Stomach (tissue), 9 donors: ENCODE data around the gene MPST. TPM values are rescaled to one million over a fixed set of nuclear protein-coding genes. Genes with fewer than 3 reads are reported as not detected.
A peak's percentile ranks its signal among the peaks of the same experiment; 100 is the strongest.

ENCODE experiments used
- DNase-seq, 2 donors: peaks; one replicate each; pipeline versions ENCODE4 v3.0.0 to v3.0.0-alpha.2; 2013 to 2019
- H3K27ac ChIP-seq, 5 donors: fragments of 200-600 bp in 4 of 5; sonication (generic) in 4 of 5; one replicate each; pipeline ENCODE4 v1.5.1; 2013 to 2019; ENCODE audit warnings: mild to moderate bottlenecking in 1 of 5, moderate library complexity in 1 of 5
- H3K27me3 ChIP-seq, 3 donors: fragments of 200-600 bp; sonication (generic); one replicate each; pipeline ENCODE4 v1.5.1; 2017 to 2019; ENCODE audit warnings: mixed run types in 1 of 3
- H3K36me3 ChIP-seq, 4 donors: fragments of 200-600 bp; sonication (generic); 1 replicate in 3 of 4; 2 replicates in 1 of 4; pipeline ENCODE4 v1.5.1; 2016 to 2019
- H3K4me1 ChIP-seq, 4 donors: fragments of 200-600 bp; sonication (generic); one replicate each; pipeline ENCODE4 v1.5.1; 2016 to 2019
- H3K4me3 ChIP-seq, 4 donors: fragments of 200-600 bp; sonication (generic) in 3 of 4; one replicate each; pipeline ENCODE4 v1.5.1; 2016 to 2019; ENCODE audit warnings: mild to moderate bottlenecking in 1 of 4
- H3K9me3 ChIP-seq, 4 donors: fragments of 200-600 bp; sonication (generic); one replicate each; pipeline ENCODE4 v1.5.1; 2016 to 2019
- CTCF ChIP-seq, 7 experiments: fragments of 450-650 bp in 4 of 7; fragments of 200-600 bp in 3 of 7; sonication (generic) in 3 of 7; IDR thresholded peaks; one replicate each; pipeline ENCODE4 v1.5.1; 2016 to 2019; ENCODE audit warnings: antibody characterized with exemption in 7 of 7, control low read depth in 2 of 7, mild to moderate bottlenecking in 1 of 7
- EP300 ChIP-seq: sonication (generic); formaldehyde crosslinking; IDR thresholded peaks from one replicate; pipeline ENCODE4 v1.6.1; 2017; ENCODE audit warnings: antibody characterized with exemption
- POLR2A ChIP-seq, 4 donors: fragments of 450-650 bp; IDR thresholded peaks; one replicate each; pipeline ENCODE4 v1.6.1; 2016; ENCODE audit warnings: antibody characterized with exemption in 4 of 4, control low read depth in 2 of 4, mild to moderate bottlenecking in 1 of 4, moderate library complexity in 1 of 4
- POLR2AphosphoS5 ChIP-seq, 3 donors: sonication (generic); formaldehyde crosslinking; IDR thresholded peaks; one replicate each; pipeline ENCODE4 v1.6.1; 2016; ENCODE audit warnings: antibody characterized with exemption in 3 of 3
- WGBS, 5 donors: extraction: QIAGEN DNeasy Blood & Tissue Kit in 3 of 5; methylation state at CpG; one replicate each; pipeline versions ENCODE4 v1.1.5 to v1.1.7; 2013 to 2018; 5-methylcytosine and 5-hydroxymethylcytosine counted together
- intact Hi-C: fragments of 100-400 bp; cut with DNase I; formaldehyde crosslinking; loops from one replicate; pipeline ENCODE4 v1.15.1; 2023; ENCODE audit warnings: low total_unique reads
- polyA plus RNA-seq, 3 donors: library from polyadenylated mRNA; stranded (reverse); fragments of 200-250 nt; gene quantifications; one replicate each; pipeline ENCODE4 v1.2.3, GENCODE V29; 2013
- total RNA-seq, 5 donors: library from RNA; depleted of rRNA; stranded (reverse); fragments of >200 nt; gene quantifications; one replicate each; pipeline versions ENCODE4 v1.1.0 to v1.2.3, GENCODE V29; 2014 to 2016
- donor health status: healthy with polysubstance abuse.
- donor health status: Bipolar disorder and iron deficiency.
- donor health status: healthy.

MPST gene
- total and polyA plus RNA-seq, 8 donors, result 48.3 to 1,943 (median 154) TPM

GRCh38 chr22:37054056-37054395 is 34.5 kb downstream of the MPST start:
- peak in 1 of 2 donors; percentile 64 for DNase-seq
- Histone ChIP-seq H3K27ac (no peak overlapping the region), H3K4me3 (no peak overlapping the region), H3K9me3 (no peaks in the 10 kb centered on the region), H3K27me3 (peaks cover 0 to 13% (median 0%) of the 10 kb centered on the region in 3 donors), H3K36me3 (peaks cover 8 to 55% (median 46%) of the 10 kb centered on the region in 4 donors), H3K4me1 (peaks cover 23 to 37% (median 25%) of the 10 kb centered on the region in 4 donors)
- 29 to 79% (median 44%) methylated on average over 5 to 8 of the region's 8 CpGs for whole genome bisulfite sequencing, 5 donors
- intact Hi-C loops, result no loop called here
- TF ChIP-seq POLR2A (IDR thresholded peaks at IDR 0.05), result no peak
- TF ChIP-seq POLR2AphosphoS5 (IDR thresholded peaks at IDR 0.05), result no peak
- no peak for TF ChIP-seq EP300
- no peak for TF ChIP-seq CTCF (IDR thresholded peaks at IDR 0.05)

- Histone ChIP-seq H3K27me3 (peaks cover 0 to 13% (median 0%) of the 10 kb centered on the region in 3 donors), H3K9me3 (no peaks in the 10 kb centered on the region), H3K4me1 (peaks cover 23 to 37% (median 25%) of the 10 kb centered on the region in 4 donors), H3K27ac (no peak overlapping the region), H3K4me3 (no peak overlapping the region), H3K36me3 (peaks cover 8 to 63% (median 53%) of the 10 kb centered on the region in 4 donors)
- no peak for DNase-seq
- TF ChIP-seq POLR2AphosphoS5 (IDR thresholded peaks at IDR 0.05), result no peak
- no peak for TF ChIP-seq POLR2A (IDR thresholded peaks at IDR 0.05)
- intact Hi-C loops, result no loop called here
- WGBS, 5 donors, result 83 to 91% (median 84%) methylated on average over 17 to 20 of the region's 20 CpGs
Observed at GRCh38 chr22:37054600-37055365, 35.2 kb downstream of the MPST start.

DNA sequence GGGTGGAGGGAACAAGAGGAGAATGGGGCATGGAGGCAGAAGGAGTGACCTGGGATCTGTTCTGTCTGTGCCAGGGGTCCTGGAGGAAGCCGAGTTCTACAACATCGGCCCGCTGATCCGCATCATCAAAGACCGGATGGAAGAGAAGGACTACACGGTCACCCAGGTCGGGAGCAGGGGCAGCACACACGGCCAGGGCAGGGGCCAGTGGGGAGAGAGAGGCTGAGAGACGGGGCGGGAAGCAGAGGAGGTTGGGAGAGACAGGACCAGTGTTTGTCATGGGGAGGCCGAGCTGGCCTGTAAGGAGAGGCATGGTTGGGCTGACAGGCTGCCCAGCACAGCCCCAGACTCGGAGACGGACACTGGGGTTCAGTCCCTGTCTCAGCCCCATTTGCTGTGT is 36.7 kb downstream of the MPST start:
- TF ChIP-seq EP300 (no peak), CTCF (IDR thresholded peaks at IDR 0.05) (no peak), POLR2A (IDR thresholded peaks at IDR 0.05) (no peak), POLR2AphosphoS5 (IDR thresholded peaks at IDR 0.05) (no peak)
- H3K27ac ChIP-seq, result no peak overlapping the region
- no peak overlapping the region for H3K4me3 ChIP-seq
- DNase-seq, result no peak
- 94 to 97% (median 95%) methylated on average over 13 of the region's 13 CpGs for WGBS, 5 donors
- no peaks in the 10 kb centered on the region for H3K9me3 ChIP-seq
- peaks cover 8 to 78% (median 68%) of the 10 kb centered on the region in 4 donors for H3K36me3 ChIP-seq
- H3K4me1 ChIP-seq, result peaks cover 20 to 31% (median 23%) of the 10 kb centered on the region in 4 donors
- intact Hi-C loops, result no loop called here
- peaks cover 0 to 13% (median 0%) of the 10 kb centered on the region in 3 donors for H3K27me3 ChIP-seq

DNA sequence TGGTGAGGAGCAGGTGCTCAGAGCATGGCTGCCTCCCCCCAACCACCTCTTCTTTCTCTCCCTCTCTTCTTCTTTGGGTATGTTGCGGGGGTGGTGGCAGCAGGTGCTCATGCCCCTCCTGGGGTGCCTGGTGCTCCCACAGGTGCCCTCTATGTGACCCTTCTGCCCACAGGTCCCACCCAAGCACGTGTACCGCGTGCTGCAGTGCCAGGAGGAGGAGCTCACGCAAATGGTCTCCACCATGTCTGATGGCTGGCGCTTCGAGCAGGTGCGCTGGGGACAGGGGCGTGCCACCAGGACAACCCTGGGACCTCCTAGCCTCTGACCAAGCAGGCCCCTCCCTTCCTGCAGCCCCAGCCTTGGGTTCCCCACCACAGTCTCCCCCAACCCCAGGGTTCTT is 37.7 kb downstream of the MPST start:
- Histone ChIP-seq H3K4me3 (no peak overlapping the region), H3K4me1 (peaks cover 10 to 21% (median 15%) of the 10 kb centered on the region in 4 donors), H3K9me3 (no peaks in the 10 kb centered on the region), H3K27me3 (peaks cover 0 to 4% (median 0%) of the 10 kb centered on the region in 3 donors), H3K36me3 (peaks cover 8 to 85% (median 73%) of the 10 kb centered on the region in 4 donors), H3K27ac (no peak overlapping the region)
- DNase-seq, result no peak
- 75 to 99% (median 82%) methylated on average over 8 to 9 of the region's 9 CpGs for WGBS, 5 donors
- intact Hi-C loops, result no loop called here
- TF ChIP-seq CTCF (IDR thresholded peaks at IDR 0.05) (no peak), POLR2A (IDR thresholded peaks at IDR 0.05) (no peak), EP300 (no peak), POLR2AphosphoS5 (IDR thresholded peaks at IDR 0.05) (no peak)
